OCI-LY7 (cell line): ENCODE measurements around the gene NAA20. TPM values are rescaled to one million over a fixed set of nuclear protein-coding genes. Genes with fewer than 3 reads are reported as not detected.

Source experiments
- BruUV-seq: library from RNA; stranded (reverse); fragments of 400-500 nt; replicated peaks from 2 replicates; lab custom pipeline; 2021; lab: Mats Ljungman, UMichigan
- CTCF ChIA-PET: fragments of 300-600 bp; sonication (Branson Sonifier 250); formaldehyde crosslinking; loops from one replicate; lab custom pipeline; 2022; ENCODE audit warnings: antibody characterized with exemption; ENCODE audit not compliant: unreplicated experiment; lab: Charles Lee
- POLR2A ChIA-PET: fragments of 300-600 bp; sonication (Branson Sonifier 250); formaldehyde crosslinking; loops from one replicate; lab custom pipeline; 2022; ENCODE audit warnings: antibody characterized with exemption; lab: Charles Lee
- DNase-seq: peaks from one replicate; pipeline ENCODE4 v3.0.0-alpha.2; 2015; ENCODE audit warnings: low spot score
- H2AFZ ChIP-seq: fragments of 200-600 bp; sonication (generic), shearing (Covaris generic); 2 replicates; pipeline ENCODE4 v1.6.1; 2014; ENCODE audit warnings: mild to moderate bottlenecking, antibody characterized with exemption, low read length, moderate library complexity
- H3K27ac ChIP-seq: fragments of 200-600 bp; sonication (generic); 2 replicates; pipeline ENCODE4 v1.5.1; 2014; ENCODE audit warnings: mixed run types, low read depth, mild to moderate bottlenecking, moderate library complexity, low read length, inconsistent platforms; ENCODE audit not compliant: poor library complexity, severe bottlenecking
- H3K36me3 ChIP-seq: fragments of 200-600 bp; sonication (generic); 2 replicates; pipeline ENCODE4 v1.6.1; 2014; ENCODE audit warnings: mild to moderate bottlenecking, antibody characterized with exemption, low read length, moderate library complexity, mixed read lengths; ENCODE audit not compliant: insufficient read depth
- H3K4me1 ChIP-seq: fragments of 200-600 bp; sonication (generic); 2 replicates; pipeline ENCODE4 v1.5.1; 2014; ENCODE audit warnings: mild to moderate bottlenecking, low read length; ENCODE audit not compliant: insufficient read depth, poor library complexity, severe bottlenecking
- H3K4me2 ChIP-seq: fragments of 200-600 bp; sonication (generic); 2 replicates; pipeline ENCODE4 v1.6.1; 2014; ENCODE audit warnings: mild to moderate bottlenecking, low read length
- H3K4me3 ChIP-seq: fragments of 200-600 bp; sonication (generic); 2 replicates; pipeline ENCODE4 v1.5.1; 2014; ENCODE audit warnings: mild to moderate bottlenecking, low read depth, low read length; ENCODE audit not compliant: poor library complexity, severe bottlenecking
- H3K79me2 ChIP-seq: fragments of 200-600 bp; sonication (generic); 2 replicates; pipeline ENCODE4 v1.6.1; 2016; ENCODE audit warnings: low read depth, mild to moderate bottlenecking, low read length, moderate library complexity, mixed read lengths; ENCODE audit not compliant: insufficient read depth
- H3K9me2 ChIP-seq: fragments of 200-600 bp; sonication (generic); 2 replicates; pipeline ENCODE4 v1.6.1; 2016; ENCODE audit warnings: mild to moderate bottlenecking, low read length, mixed read lengths; ENCODE audit not compliant: insufficient read depth
- H3K9me3 ChIP-seq: fragments of 200-600 bp; sonication (generic); 2 replicates; pipeline ENCODE4 v1.6.1; 2014; ENCODE audit warnings: mild to moderate bottlenecking, mixed run types, low read length, mixed read lengths
- H4K20me1 ChIP-seq: fragments of 200-600 bp; sonication (generic); 2 replicates; pipeline ENCODE4 v1.6.1; 2014; ENCODE audit warnings: mild to moderate bottlenecking, antibody characterized with exemption, low read length, moderate library complexity, mixed read lengths; ENCODE audit not compliant: insufficient read depth
- EZH2phosphoT487 ChIP-seq: fragments of 200-600 bp; sonication (generic); IDR thresholded peaks from 2 replicates; pipeline ENCODE4 v1.6.1; 2018; ENCODE audit warnings: low read depth, borderline replicate concordance, mild to moderate bottlenecking, mixed run types, antibody characterized with exemption, low read length, moderate library complexity, mixed read lengths
- intact Hi-C: fragments of 100-400 bp; cut with micrococcal nuclease; formaldehyde crosslinking; loops from one replicate; pipeline ENCODE4 v1.10.0; 2022; ENCODE audit not compliant: unreplicated experiment
- total RNA-seq, 2 experiments: library from RNA; depleted of rRNA in 1 of 2; stranded (reverse); fragments of >200 nt in 1 of 2; shearing (Covaris generic) in 1 of 2; gene quantifications; 2 replicates each; pipeline ENCODE4 v1.2.3, GENCODE V29; 2014 to 2022
- TF ChIP-seq, protein P1 (sequence below): fragments of 200-600 bp; sonication (generic); conservative IDR thresholded peaks from 2 replicates; pipeline ENCODE4 v1.5.1; 2014; ENCODE audit warnings: mild to moderate bottlenecking, antibody characterized with exemption, low read length, moderate library complexity, mixed read lengths

Gene NAA20
- total RNA-seq, 2 experiments from 2014 or later, result 37.5 to 62.4 TPM

DNA sequence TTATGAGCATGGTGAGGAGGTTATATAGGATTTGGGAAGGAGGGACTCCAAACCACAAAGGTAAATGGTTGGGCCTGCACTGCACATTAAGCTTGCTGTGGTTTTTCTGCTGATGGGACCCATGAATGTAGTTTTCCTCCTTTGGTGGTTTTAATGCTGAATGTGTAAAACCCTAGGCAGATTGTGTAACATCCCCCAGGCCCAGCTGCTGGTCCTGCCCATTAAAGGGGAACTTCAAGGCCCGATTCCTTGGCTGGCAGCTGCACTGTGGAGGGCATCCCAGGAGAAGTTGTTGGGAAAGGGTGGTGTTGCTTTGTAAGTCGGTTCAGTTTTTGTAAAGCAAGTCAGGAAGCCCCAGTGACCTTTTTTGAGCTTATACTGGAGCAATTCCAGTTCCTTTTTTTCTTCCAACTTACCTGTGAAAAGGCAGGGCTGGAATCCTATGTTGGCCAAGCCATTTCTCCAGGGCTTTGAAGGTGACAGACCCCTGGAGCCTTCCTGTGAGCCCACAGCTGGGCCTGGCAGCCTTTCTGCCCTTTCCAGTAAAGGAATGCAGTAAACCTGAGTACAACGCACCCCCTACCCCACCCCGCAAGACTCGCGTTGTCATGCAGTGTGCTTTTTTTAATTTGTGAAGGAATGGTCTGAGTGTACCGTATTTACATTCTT, 43.1 kb upstream of the NAA20 start:
- no peaks in the 10 kb centered on the region for H3K9me3 ChIP-seq
- H3K4me3 ChIP-seq, result no peak overlapping the region
- DNase-seq, result no peak
- H4K20me1 ChIP-seq, result no peaks in the 10 kb centered on the region
- no peaks in the 10 kb centered on the region for H3K9me2 ChIP-seq
- H3K79me2 ChIP-seq, result no peaks in the 10 kb centered on the region
- no peaks in the 10 kb centered on the region for H3K36me3 ChIP-seq
- BruUV-seq, result no TSS peak
- TF ChIP-seq EZH2phosphoT487, result no peak
- TF ChIP-seq, protein P1, sequence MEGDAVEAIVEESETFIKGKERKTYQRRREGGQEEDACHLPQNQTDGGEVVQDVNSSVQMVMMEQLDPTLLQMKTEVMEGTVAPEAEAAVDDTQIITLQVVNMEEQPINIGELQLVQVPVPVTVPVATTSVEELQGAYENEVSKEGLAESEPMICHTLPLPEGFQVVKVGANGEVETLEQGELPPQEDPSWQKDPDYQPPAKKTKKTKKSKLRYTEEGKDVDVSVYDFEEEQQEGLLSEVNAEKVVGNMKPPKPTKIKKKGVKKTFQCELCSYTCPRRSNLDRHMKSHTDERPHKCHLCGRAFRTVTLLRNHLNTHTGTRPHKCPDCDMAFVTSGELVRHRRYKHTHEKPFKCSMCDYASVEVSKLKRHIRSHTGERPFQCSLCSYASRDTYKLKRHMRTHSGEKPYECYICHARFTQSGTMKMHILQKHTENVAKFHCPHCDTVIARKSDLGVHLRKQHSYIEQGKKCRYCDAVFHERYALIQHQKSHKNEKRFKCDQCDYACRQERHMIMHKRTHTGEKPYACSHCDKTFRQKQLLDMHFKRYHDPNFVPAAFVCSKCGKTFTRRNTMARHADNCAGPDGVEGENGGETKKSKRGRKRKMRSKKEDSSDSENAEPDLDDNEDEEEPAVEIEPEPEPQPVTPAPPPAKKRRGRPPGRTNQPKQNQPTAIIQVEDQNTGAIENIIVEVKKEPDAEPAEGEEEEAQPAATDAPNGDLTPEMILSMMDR, result no peak
- intact Hi-C loops, result no loop called here
- H2AFZ ChIP-seq, result no peak overlapping the region
- no peak overlapping the region for H3K4me2 ChIP-seq
- H3K27ac ChIP-seq, result no peak overlapping the region
- ChIA-PET POLR2A (no interaction called here), CTCF (no interaction called here)
- peaks cover under 1% of the 10 kb centered on the region for H3K4me1 ChIP-seq

DNA sequence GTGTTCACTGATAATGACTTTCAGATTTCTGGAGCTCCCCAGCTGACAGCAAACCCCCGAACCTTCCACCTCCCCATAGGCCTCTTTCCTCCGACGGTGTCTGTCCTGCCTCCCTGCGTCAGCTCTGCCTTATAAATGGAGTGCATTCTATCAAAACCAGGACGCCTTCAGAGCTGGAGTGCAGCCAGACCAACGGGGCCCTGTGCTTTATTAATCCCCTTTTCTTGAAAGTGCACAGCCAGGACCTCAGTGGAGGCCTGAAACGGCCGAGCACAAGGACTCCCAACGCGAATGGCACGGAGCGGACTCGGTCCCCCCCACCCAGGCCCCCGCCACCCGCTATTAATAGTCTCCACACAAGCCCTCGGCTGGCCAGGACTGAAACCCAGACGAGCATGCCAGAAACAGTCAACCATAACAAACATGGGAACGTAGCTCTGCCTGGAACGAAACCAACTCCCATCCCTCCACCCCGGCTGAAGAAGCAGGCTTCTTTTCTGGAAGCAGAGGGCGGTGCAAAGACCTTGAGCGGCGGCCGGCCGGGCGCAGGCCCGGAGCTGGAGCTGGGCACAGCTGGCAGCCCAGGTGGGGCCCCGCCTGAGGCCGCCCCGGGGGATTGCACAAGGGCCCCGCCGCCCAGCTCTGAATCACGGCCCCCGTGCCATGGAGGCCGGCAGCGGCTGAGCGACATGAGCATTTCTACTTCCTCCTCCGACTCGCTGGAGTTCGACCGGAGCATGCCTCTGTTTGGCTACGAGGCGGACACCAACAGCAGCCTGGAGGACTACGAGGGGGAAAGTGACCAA, 42.3 kb upstream of the NAA20 start:
- no peak overlapping the region for H3K4me3 ChIP-seq
- no peak overlapping the region for H2AFZ ChIP-seq
- no peak for TF ChIP-seq EZH2phosphoT487
- TF ChIP-seq, protein P1, result no peak
- ChIA-PET CTCF (no interaction called here), POLR2A (interaction anchor here (0.7 to 1.2 kb wide), 2 partner anchors 16 to 147 kb away, joined by 3 read pairs; no protein-coding TSS in a partner anchor)
- H3K9me3 ChIP-seq, result no peaks in the 10 kb centered on the region
- BruUV-seq, result no TSS peak
- H3K79me2 ChIP-seq, result no peaks in the 10 kb centered on the region
- intact Hi-C loops, result no loop called here
- no peaks in the 10 kb centered on the region for H4K20me1 ChIP-seq
- H3K27ac ChIP-seq, result no peak overlapping the region
- H3K9me2 ChIP-seq, result no peaks in the 10 kb centered on the region
- H3K4me1 ChIP-seq, result no peaks in the 10 kb centered on the region
- no peak overlapping the region for H3K4me2 ChIP-seq
- no peak for DNase-seq
- no peaks in the 10 kb centered on the region for H3K36me3 ChIP-seq
